ENCODE data around the gene LRMDA. TPM values are rescaled to one million over a fixed set of nuclear protein-coding genes. Genes with fewer than 3 reads are reported as not detected.
A peak's percentile ranks its signal among the peaks of the same experiment; 100 is the strongest.

The LRMDA gene
- total and polyA plus RNA-seq, 2 of the 4 experiments (the other 2 are of a cell fraction) = 0.07 TPM; not detected in 1

- H3K14ac ChIP-seq (replicated peaks; ENCODE audit: low read depth, low read length) = no peak overlapping the region
- intact Hi-C loops (cut with micrococcal nuclease) = loop anchor here (10.0 kb wide), 1 partner anchor 624 kb away; no protein-coding TSS in a partner anchor
- H3K27ac ChIP-seq (ENCODE audit: insufficient read depth, low read length) = no peak overlapping the region
- BruUV-seq (replicated peaks) = no TSS peak
- H4K5ac ChIP-seq (ENCODE audit: low read depth, low read length) = peak overlapping the region; percentile 76; the same call in 1 of the 2 replicates
- DNase-seq (no peak), ATAC-seq (ENCODE audit: low read depth) (no peak)
- no peak overlapping the region for H3K9ac ChIP-seq (ENCODE audit: low read depth, low read length)
- no peaks in the 10 kb centered on the region for H4K20me1 ChIP-seq (ENCODE audit: insufficient read depth, low read length)
- H3K4me1 ChIP-seq (ENCODE audit: control insufficient read depth, insufficient read depth, low read length) = peaks cover 4% of the 10 kb centered on the region
- H3K4me3 ChIP-seq (ENCODE audit: insufficient read depth, low read depth, low read length) = no peak overlapping the region
- TF ChIP-seq CHD1 (IDR thresholded peaks at IDR 0.05; ENCODE audit: low read depth, low read length) (no peak), MXI1 (IDR thresholded peaks at IDR 0.05; ENCODE audit: borderline replicate concordance, low read depth, low read length) (no peak), RAD21 (IDR thresholded peaks at IDR 0.05; ENCODE audit: low read length) (no peak), SMC3 (IDR thresholded peaks at IDR 0.05; ENCODE audit: low read depth, low read length) (no peak), CEBPB (IDR thresholded peaks at IDR 0.05; ENCODE audit: low read depth, low read length) (no peak), POLR2A (IDR thresholded peaks at IDR 0.05; ENCODE audit: low read depth, low read length) (no peak), ELK1 (IDR thresholded peaks at IDR 0.05; ENCODE audit: borderline replicate concordance, low read depth, low read length) (no peak), USF2 (IDR thresholded peaks at IDR 0.05; ENCODE audit: low read depth, low read length) (no peak), FOS (IDR thresholded peaks at IDR 0.05; ENCODE audit: low read depth, low read length) (no peak), CTCF (conservative IDR thresholded peaks at IDR 0.05; ENCODE audit: low read depth, low read length) (no peak), NFE2L2 (IDR thresholded peaks at IDR 0.05; ENCODE audit: low read depth, low read length) (no peak), BHLHE40 (IDR thresholded peaks at IDR 0.05; ENCODE audit: low read depth, low read length) (no peak), MAFK (IDR thresholded peaks at IDR 0.05; ENCODE audit: low read depth, low read length) (no peak), MAZ (IDR thresholded peaks at IDR 0.05; ENCODE audit: borderline replicate concordance, low read depth, low read length) (no peak)
- no peak overlapping the region; the same call in 1 of the 2 replicates for H2BK120ac ChIP-seq (ENCODE audit: low read depth, low read length)
- WGBS, 2 experiments (ENCODE audit: extremely low coverage in 2 of 2, insufficient read length in 1 of 2) = 80% methylated on average over 1 of the region's 3 CpGs; no CpG with 5 or more reads in 1 of the 2 experiments
- H3K36me3 ChIP-seq (ENCODE audit: control insufficient read depth, insufficient read depth, low read length) = no peaks in the 10 kb centered on the region
- ChIA-PET CTCF (interaction anchor here (0.6 kb wide), 1 partner anchor 233 kb away, joined by 3 read pairs; no protein-coding TSS in a partner anchor), POLR2A (ENCODE audit: unreplicated experiment) (no interaction called here)
- H3K9me1 ChIP-seq (ENCODE audit: insufficient read depth, low read length) = no peaks in the 10 kb centered on the region; the same call in 1 of the 2 replicates
- in situ Hi-C loops (cut with MboI; ENCODE audit: low sequenced_read_pairs) = loop anchor here (5.0 to 10.0 kb wide), 2 partner anchors 242 to 514 kb away; no protein-coding TSS in a partner anchor
- H2AK5ac ChIP-seq (ENCODE audit: low read depth, low read length) = peak overlapping the region; percentile 72
- no peaks in the 10 kb centered on the region for H3K9me3 ChIP-seq (ENCODE audit: control insufficient read depth, insufficient read depth, low read length)
- H3K56ac ChIP-seq (ENCODE audit: extremely low read depth, insufficient read depth, low read length) = no peak overlapping the region
- H3K18ac ChIP-seq (ENCODE audit: low read depth, low read length) = peak overlapping the region; percentile 28
- peak overlapping the region; percentile 68 for H2BK20ac ChIP-seq (ENCODE audit: low read depth, low read length)
- peak overlapping the region; percentile 38; the same call in 2 of the 3 replicates for H2BK15ac ChIP-seq (ENCODE audit: low read depth, low read length)
- peak overlapping the region; percentile 39; the same call in 1 of the 2 replicates for H4K91ac ChIP-seq (ENCODE audit: insufficient read depth, low read depth, low read length)
- H4K8ac ChIP-seq (ENCODE audit: low read depth in 2 of 2, low read length in 2 of 2) = peak overlapping the region in 1 of 2 experiments; percentile 10; a peak in 1 of 4 replicates
- no peak overlapping the region for H2AFZ ChIP-seq (replicated peaks; ENCODE audit: low read length, poor library complexity)
- no peaks in the 10 kb centered on the region for H3K79me1 ChIP-seq (ENCODE audit: low read depth in 1 of 2, low read length in 2 of 2)
- no peak overlapping the region for H2BK5ac ChIP-seq (ENCODE audit: low read depth, low read length, poor library complexity, severe bottlenecking)
- H3K4ac ChIP-seq (ENCODE audit: low read depth, low read length) = peak overlapping the region; percentile 58; the same call in 1 of the 2 replicates
- dilution Hi-C loops (cut with HindIII; ENCODE audit: low sequenced_read_pairs, unreplicated experiment) = no loop called here
- H3K27me3 ChIP-seq (ENCODE audit: control insufficient read depth, insufficient read depth, low read length) = peaks cover 12% of the 10 kb centered on the region
- H3K23ac ChIP-seq (ENCODE audit: low read depth, low read length) = no peak overlapping the region
- H2AK9ac ChIP-seq (replicated peaks; ENCODE audit: low read depth, low read length, poor library complexity) = no peak overlapping the region
- H3K4me2 ChIP-seq (ENCODE audit: low read depth, low read length) = no peak overlapping the region
Observed at GRCh38 chr10:76549171-76549570, 1117.7 kb downstream of the LRMDA start.

All from IMR-90 (cell line).